Right renal cortex interstitium (tissue), 3 donors: ENCODE measurements around the gene KRTAP10-6. TPM values are rescaled to one million over a fixed set of nuclear protein-coding genes. Genes with fewer than 3 reads are reported as not detected.
"Not testable (repeated sequence)": the region's sequence is repeated elsewhere in the genome, so short reads cannot be mapped to it uniquely, and the experiment has no call there.

Experiments
- DNase-seq, 3 donors: peaks; one replicate each; pipeline ENCODE4 v3.0.0-alpha.2; 2013; ENCODE audit warnings: low read depth in 3 of 3, low spot score in 2 of 3
- polyA plus RNA-seq, 3 donors: library from polyadenylated mRNA; unstranded; fragments of 120-200 nt; gene quantifications; one replicate each; pipeline ENCODE4 v1.2.1, GENCODE V29; 2013; ENCODE audit not compliant: insufficient read length in 3 of 3

Gene KRTAP10-6
- polyA plus RNA-seq, 3 donors, result not detected

DNA sequence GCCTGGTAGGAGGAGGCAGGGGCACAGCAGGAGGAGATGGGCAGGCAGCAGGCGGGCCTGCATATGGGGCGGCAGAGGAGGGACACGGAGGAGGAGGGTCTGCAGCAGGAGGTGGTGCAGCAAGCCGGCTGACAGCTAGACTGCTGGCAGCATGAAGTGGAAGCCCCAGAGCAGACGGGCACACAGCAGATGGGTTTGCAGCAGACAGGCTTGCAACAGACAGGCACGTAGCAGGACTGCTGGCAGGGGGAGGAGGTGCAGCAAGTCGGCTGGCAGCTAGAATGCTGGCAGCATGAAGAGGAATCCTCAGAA lies 12.5 kb downstream of the KRTAP10-6 start:
- DNase-seq, result no peak

DNA sequence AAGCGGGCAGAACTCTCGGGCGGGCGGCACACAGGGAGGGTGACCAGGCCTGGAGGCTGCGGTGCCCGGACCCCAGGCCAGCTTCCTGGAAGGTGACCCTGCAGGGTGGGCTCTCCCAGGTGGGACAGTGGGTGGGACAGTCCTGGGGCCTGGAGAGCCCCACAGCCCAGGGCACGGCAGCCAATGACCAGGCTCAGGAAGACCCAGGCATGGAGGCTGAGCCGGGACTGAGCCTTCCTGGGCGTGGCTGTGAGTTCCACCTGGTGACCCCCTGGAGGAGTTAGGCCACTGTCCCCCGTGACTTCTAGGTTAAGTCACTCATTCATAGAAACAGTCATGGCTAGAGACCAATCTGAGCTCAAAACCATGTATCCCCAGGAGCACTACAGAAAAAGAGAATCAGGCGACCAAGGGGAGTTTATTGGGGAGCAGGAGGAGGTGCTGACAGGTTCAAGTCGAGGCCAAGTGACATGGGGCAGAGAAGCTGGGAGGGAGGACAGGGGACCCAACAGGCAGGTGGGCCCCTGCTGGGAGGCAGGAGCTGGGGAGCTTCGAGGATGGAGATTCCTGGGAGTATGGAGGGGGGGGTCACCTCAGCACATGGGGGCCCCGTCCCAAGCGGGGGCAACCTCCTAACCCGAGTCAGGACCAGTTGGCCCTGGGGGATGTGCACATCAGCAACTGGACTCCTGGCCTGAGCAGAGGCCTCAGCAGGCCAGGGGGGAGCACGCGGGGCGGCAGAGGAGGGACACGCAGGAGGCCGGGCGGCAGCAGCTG lies 13.1 kb downstream of the KRTAP10-6 start:
- DNase-seq, result no peak

DNA sequence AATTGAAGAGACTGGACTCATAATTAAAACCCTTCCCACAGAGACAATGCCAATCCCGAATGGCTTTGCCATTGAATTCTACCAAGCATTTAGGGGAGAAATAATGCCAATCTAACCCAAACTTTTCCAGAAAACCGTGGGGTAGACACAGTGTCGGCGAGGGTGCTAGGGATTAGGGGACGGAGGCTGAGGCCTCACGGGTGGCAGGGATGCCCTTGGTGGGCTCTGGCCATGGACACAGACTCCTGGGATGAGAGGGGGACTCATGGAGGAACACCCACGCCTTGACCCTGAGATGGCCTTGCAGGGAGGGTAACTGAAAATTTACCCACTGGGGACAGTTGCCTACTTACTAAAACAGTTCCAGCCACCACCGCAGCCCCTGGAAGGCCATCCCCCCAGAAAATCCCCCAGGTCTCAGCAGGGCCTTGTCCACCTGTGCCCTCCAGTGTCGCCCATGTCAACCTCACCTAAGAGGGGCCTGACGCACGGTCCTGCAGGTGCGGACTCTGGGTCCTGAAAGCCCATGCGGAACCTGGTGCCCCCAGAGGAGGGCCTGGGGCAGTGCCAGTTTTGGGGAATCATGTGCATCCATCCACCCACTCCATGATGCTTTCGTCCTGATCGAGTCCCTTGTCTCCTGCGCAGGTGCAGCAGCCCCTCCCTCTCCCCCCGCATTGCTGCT lies 13.8 kb downstream of the KRTAP10-6 start:
- DNase-seq, result no peak

DNA sequence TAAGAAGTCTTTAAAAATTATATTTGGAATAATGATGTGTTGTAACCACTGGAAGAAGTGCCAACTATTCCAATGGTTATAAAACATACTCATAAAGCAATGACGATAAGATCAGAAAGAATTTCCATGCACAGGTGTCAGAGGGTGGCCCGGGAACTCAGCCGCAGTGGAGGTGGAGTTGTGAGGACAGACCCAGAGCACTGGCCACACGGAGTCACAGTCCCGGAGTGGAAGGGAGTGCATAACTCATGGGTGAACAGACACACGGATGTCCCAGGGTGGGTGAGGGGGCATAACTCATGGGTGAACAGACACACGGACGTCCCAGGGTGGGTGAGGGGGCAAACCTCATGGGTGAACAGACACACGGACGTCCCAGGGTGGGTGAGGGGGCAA lies 16.3 kb downstream of the KRTAP10-6 start:
- DNase-seq, result no peak

DNA sequence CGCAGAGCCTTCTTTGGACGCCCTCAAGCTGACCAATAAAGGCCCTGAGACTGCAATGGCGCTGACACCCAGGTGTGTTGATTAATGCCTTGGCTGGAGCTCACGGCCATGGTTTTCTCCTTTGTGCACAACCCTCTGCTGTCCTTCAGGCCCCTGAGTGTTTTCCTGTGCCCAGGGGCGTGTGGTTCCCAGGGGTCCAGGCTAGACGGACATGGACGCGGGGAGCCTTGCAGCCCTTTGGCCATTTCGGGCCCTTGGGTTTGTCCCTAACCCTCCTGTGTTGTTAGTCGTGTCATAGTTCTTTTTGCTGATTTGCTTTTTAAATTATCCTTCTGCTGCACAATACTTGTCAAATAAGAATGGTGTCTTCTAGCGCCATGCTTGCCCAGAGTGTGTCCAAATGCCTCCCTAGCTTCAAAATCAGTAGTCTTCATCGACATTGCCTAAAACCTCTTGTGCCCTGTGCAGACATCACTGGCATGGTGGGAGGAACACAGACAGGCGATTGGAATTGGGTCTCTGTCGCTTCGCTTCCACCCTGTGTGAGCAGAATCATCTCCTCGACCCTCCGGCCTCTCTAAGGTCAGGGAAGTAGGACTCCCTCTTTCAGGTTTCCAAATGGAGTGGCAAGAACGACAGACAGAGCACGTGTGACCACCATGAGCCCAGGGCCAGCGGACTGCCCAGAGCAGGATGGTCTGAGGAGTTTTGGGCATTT lies 16.8 kb downstream of the KRTAP10-6 start:
- no peak for DNase-seq

DNA sequence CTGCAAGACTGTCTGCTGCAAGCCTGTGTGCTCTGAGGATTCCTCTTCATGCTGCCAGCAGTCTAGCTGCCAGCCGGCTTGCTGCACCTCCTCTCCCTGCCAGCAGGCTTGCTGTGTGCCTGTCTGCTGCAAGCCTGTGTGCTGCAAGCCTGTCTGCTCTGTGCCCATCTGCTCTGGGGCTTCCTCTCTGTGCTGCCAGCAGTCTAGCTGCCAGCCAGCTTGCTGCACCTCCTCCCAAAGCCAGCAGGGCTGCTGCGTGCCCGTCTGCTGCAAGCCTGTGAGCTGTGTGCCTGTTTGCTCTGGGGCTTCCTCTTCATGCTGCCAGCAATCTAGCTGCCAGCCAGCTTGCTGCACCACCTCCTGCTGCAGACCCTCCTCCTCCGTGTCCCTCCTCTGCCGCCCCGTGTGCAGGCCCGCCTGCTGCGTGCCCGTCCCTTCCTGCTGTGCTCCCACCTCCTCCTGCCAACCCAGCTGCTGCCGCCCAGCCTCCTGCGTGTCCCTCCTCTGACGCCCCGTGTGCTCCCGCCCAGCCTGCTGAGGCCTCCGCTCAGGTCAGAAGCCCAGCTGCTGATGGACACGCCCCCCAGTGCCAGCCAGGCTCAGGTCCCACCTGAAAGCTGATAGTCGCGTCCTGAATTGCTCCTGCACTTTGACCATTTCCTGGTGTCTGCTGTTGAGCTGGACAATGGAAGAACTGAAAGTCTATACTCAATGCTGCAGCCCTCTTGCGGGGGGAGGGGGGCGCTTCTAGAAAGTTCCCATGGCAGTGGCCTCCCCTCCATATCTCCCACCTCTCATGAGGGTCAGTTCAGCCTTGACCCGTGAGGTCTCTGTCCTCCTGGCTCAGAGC lies 17.6 kb downstream of the KRTAP10-6 start:
- DNase-seq, result no peak

DNA sequence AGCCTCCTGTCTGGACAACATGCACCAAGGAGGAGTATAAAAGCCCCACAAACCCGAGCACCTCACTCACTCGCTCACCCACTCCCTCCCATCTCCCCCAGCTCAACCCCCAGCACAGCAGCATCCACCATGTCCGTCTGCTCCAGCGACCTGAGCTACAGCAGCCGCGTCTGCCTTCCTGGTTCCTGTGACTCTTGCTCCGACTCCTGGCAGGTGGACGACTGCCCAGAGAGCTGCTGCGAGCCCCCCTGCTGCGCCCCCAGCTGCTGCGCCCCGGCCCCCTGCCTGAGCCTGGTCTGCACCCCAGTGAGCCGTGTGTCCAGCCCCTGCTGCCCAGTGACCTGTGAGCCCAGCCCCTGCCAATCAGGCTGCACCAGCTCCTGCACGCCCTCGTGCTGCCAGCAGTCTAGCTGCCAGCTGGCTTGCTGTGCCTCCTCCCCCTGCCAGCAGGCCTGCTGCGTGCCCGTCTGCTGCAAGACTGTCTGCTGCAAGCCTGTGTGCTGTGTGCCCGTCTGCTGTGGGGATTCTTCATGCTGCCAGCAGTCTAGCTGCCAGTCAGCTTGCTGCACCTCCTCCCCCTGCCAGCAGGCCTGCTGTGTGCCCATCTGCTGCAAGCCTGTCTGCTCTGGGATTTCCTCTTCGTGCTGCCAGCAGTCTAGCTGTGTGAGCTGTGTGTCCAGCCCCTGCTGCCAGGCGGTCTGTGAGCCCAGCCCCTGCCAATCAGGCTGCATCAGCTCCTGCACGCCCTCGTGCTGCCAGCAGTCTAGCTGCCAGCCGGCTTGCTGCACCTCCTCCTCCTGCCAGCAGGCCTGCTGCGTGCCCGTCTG lies 18.5 kb downstream of the KRTAP10-6 start, which contains the start of gene KRTAP10-4:
Gene KRTAP10-4 (plus strand): TSS at position 100 of the 827 bp plus-strand sequence. CDS start 30 bp downstream, at position 130.
- DNase-seq, result not testable (repeated sequence)

DNA sequence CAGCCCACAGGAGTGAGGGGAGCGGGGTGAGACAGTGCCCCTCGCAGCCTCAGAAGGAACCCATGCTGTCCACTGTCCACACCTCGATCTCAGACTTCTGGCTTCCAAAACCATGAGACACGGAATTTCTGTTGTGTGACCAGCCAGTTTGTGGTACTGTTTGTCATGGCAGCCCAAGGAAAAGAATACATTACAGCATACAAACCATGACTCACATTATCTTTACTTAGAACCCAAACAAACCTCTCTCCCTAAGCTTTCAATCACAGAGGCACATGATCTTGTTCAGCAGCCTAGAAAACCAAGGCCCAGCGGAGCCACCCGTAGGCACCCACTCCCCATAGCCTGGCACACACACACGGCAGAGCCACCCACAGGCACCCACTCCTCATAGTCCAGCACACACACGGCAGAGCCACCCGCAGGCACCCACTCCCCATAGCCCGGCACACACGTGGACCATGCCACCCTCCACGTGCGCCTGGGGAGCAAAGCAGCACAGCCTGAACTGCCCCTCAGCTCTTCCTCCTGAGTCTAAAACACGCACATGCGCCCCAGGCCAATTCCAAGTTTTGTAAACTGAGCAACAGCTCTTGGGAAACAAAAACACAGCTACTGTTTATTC lies 19.2 kb downstream of the KRTAP10-6 start:
- DNase-seq, result no peak

DNA sequence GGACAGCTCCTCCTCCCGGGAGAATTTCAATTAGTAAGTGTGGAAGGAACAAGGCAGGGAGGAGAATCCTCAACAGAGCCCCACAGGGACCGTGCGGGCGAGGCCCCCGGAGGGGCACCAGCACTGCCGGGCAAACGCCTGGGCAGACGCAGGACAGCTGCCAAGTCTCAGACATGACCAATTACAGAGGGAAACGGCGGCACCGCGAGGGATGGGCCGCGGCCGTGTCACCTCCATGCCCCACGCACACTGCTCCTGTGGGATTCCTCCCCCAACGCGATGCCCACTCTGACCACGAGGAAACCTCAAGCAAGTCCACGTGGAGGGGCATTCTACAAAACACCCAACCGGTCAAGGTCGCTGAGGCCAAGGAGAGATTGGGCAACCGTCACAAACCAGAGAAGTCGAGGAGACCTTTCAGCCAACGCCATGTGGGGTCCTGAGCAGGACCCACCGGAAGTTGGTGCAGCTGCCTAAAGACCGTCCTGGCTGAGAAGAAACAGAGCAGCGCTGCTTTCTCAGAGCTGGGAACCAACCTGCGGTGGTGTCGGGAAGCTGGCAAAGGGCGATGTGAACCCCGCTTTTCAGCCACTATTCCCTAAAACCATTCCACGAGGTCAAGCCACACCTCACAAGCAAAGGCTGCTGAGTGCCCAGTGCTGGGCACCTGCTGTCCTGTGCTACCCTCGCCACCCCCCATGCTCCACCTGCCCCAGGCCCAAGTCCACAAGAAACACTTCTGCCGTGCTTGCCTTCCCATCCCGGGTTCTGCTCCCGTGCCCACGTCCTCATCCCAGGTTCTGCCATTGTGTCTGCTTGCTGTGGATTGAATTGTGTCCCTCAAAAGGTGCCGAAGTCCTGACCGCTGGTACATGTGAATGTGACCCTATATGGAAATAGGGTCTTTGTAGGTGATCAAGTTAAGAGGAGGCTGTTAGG lies 20.2 kb downstream of the KRTAP10-6 start:
- DNase-seq, result no peak

DNA sequence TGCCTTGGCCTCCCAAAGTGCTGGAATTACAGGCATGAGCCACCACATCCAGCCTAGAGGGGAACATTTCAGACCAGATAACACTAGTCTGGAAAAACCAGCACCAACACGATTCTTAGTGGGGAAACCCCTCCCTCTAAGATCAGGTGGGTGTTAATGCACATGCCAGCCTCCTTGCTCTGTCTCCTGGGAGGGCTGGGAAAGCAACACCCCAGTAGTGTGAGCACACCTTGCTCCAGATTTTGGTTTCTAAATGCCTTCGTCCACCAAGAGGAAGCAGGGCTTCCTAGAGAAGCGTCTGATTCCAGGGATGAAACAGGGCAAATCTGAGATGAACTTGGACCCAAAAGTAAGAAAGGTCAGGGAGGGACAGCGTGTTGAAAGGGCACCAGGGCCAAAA lies 21.0 kb downstream of the KRTAP10-6 start:
- no peak for DNase-seq

DNA sequence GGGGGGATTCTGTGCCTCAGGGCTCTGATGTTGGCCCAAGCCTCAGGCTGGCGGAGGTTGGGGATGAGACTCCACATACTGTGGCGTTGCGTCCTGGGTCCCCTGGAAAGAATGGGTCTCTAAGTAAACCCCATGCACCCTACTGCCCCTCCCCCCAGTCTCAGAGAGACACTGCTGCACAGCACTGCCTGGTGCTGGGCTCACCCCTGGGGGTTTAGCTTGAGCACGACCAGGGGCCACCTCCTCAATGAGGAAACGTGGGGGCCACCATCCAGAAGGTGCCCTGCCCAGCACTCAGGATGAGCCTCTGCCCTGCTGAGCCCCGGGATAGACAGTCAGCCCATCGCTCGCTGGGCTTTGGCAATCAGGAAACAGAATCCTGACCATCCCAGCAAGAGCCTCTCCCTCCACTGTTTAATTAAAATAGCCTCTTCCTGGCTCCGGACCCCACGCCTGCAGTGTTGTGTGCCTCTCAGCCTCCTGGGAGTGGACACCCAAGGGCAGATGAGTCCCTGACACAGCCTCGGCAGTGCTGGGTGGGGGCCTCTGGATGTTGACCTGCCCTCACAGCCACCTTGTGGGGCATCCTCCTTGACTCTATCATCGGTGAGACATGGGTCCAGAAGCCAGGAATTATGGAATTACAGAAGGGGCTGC lies 22.3 kb downstream of the KRTAP10-6 start:
- no peak for DNase-seq

DNA sequence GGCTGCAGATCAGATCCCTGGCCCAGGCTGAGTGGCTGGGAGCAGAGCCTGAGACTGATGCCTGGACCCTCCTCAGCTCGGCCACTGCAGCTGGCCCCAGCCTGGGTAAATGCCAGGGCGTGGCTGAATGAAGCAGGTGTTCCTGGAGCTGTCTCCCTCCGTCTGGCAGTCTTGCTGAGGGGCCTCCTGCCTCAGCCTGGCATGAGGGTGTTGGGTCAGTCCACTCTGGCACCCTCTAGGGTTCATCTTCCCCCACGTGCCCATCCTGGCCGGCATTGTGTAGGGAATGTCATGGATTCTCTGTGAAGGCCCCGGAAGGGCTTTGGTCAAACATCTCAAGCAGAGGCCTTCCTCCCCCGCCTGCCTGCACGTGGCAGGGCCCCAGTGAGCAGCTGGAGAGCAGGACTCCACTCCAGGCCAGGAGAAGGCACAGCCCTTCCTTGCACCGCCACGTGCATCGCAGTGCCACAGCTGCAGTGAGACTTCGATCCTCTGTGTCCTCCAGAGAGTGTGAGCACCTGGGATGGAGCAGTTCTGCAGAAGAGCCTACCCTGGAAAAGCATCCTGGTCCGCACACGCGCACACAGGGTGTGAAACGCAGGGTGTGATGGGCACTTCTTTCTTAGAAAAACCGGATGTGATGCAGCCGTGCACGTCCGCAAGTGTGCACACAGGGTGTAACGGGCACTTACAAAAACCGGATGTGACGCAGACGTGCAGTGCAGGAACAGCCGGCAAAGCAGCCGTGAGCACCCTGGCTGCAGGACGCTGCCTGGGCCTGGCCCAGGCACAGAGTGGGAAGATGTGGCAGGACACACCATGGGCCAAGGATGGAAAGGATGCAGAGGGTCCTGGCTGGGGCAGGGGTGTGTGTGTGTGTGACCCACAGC lies 23.4 kb downstream of the KRTAP10-6 start:
- no peak for DNase-seq

DNA sequence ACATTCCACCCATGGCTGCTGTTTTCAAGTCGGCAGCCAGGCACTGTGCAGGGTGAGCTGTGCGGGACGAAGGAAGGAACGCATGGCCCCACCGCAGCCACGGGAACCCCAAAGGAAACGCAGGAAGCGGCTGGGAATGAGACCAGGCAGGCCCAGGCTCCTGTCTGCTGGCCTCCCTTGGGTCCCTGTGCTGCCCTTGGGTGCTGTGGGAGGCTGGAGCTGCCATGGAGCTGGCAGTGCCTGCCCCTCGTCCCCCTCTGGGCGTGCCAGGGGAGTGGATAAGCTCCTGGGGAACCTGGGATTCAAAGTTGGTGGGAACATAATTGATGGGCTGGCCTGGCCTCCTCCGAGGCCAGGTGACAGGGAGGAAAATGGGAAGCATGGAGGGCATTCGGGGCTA lies 24.0 kb downstream of the KRTAP10-6 start:
- no peak for DNase-seq

DNA sequence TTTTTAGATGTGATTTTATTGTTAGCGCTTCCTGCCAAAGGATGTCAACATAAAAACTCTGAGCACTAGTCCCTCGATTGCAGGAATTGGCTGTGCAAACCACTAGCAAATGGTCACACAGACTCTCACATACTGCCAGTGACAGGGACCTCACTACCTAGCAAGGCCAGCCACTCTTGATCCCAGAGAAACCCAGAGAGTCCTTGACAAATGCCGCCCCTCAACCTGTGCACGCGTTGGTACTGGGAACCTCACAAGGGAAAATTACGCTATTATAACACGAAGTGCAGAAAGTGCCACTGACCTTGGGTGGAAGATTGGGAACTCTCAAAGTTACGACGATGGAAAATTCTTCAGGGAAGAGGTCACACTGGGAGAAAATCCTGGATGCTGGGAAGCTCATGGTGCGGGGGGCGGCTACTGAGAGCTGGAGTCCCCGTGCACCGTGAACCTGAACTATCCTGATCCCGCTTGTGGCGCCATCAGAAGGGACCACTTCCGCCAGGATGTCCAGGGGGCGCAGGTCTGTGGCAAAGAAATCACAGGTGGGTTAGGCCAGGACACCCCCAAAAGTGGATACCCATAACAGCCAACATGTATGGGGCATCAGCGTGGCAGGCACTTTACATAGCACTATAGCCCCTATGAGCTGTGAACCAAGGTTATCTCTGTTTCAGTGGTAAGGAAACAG lies 24.7 kb downstream of the KRTAP10-6 start:
- DNase-seq, result no peak

DNA sequence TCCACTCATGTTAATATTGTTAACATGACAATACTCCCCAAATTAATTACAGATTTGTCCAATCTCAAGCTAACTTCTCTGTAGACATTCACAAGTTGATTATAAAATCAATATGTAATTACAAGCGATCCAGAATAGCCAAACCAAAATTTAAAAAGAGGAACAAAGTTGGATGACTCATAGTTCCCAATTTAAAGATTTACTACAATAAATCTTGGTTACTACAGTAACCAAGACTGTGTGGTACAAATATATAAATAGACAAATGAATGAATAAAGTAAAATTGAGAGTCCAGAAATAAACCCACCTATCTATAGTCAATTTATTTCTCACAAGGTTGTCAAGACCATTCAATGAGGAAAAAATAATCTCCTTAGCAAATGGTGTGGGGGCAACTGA lies 25.9 kb downstream of the KRTAP10-6 start:
- no peak for DNase-seq

DNA sequence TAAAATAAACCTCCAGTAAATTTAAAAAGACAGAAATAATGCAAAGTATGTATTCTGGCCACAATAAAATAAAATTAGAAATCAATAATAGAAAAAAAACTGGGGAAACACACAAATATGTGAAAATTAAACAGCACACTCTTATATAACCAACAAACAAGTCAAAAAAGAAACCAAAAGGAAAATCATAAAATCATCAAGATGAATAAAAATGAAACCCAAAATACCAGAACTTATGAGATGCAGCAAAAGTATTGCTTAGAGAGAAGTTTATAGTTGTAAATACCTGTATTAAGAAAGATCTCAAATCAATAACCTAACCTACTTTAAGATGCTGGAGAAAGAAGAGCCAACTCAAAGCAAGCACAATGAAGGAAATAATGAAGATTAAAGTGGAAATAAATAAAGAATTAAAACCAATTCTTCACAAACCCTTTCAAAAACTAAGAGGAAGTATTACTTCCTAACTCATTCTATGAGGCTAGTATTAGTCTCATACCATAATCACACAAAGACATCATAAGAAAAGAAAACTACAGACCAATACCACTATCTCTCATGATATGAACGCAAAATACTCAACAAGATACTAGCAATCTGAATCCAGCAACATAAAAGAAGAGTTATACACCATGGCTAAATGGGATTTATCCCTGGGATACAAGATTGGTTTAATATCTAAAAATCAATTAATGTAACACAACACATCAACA lies 27.3 kb downstream of the KRTAP10-6 start:
- no peak for DNase-seq
